Iris pigment epithelial cell (primary cell): ENCODE measurements around the gene ATXN3L.
"Not testable (repeated sequence)": the region's sequence is repeated elsewhere in the genome, so short reads cannot be mapped to it uniquely, and the experiment has no call there.

Source experiments
- DNase-seq: peaks from one replicate; pipeline ENCODE4 v3.0.0-alpha.2; 2011; ENCODE audit warnings: low read depth

The ATXN3L gene

DNA sequence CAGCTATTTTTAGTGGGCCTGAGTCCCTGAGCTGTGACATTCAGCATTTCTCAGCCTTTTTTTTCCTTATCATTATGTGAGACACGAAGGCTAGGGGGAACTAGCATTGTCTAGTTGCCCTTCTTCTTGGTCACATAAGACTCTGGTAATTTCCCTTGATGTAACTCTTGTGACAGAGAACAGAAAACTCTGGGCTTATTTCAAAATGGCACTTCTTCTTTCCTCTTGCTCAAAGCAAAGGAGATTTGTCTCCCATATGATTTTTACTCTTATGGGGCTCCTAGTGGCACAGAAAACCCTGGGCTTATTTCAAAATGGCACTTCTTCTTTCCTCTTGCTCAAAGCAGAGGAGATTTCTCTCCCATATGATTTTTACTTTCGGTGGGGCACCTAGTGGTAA lies 14.7 kb downstream of the ATXN3L start:
- no peak for DNase-seq

DNA sequence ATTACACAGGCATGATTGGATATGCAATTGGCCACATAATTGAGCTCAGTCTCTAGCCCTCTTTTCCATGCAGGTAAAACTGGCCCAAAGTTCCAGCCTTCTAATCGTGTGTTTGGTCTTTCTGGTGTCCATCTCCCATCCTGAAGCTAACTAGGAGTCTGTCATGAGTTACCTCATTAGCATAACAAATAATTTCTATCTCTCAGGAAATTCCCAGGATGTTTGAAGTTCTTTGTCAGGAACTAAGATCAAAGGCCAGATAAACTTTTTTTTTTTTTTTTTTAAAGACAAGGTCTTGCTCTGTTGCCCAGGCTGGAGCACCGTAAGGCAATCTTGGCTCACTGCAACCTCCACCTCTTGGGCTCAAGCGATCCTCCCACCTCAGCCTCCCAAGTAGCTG lies 15.8 kb downstream of the ATXN3L start:
- DNase-seq = no peak

DNA sequence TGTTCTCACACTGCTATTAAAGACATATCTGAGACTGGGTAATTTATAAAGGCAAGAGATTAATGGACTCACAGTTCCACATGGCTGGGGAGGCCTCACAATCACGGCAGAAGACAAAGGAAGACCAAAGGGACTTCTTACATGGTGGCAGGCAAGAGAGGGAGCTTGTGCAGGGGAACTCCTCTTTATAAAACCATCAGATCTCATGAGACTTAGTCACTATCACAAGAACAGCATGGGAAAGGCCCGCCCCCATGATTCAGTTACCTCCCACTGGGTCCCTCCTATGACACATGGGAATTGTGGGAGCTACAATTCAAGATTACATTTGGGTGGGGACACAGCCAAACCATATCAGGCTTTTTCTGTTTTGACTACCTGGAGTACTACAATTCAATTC lies 16.6 kb downstream of the ATXN3L start:
- not testable (repeated sequence) for DNase-seq

DNA sequence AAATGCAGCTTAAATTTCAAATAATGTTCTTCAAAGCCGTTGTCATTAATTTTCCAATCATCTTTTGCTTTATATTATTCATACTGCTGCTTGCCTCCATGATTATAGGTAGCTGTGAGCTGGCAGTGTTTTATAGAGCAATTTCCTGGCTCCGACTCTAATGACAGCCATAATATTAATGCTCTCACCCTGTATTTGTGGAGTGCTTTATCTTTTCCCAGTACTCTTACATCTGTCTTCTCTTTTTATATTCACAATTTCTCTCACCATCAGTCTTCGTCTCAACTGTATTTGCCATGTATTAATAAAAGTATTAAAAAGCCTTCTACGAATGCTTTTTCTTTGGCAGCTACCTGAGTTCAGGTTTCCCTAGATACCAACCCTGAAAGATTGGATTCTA lies 21.0 kb downstream of the ATXN3L start:
- no peak for DNase-seq

DNA sequence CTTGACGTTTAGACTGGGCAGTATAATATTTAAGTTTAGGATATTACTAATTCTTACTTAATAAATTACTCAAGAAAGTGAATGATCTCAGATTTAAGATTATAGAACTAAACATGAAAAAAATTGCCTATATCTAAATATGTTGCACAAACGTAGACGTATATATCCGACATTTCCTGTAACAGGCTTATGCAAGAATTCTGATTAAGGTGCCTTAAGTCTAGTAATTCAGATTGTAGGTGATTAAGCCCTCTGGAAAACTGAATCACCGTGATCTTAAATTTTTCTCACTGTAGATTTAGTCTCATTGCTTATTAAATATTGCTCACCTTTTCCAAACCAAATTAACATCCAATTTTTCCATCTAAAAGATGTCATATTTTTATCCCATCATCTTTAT lies 24.0 kb downstream of the ATXN3L start:
- DNase-seq = no peak

DNA sequence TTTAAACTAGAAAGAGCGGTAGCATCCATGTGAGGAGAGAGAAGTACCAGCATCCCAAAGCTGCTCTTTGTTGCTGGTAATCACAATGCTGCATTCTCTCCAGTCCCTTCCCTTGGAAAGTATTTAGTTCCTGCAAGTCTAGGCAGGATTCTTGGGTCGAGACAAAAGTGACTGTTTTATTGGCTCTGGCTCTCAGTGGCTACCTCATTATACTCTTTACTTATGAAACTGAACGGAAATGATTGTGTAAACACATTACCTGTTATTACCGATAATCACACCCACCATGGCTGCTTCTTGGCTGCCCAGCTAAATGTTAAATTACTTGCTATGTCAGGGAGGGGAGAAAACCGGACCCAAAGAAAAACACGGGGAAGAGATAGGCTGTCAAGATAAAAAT lies 26.2 kb downstream of the ATXN3L start:
- no peak for DNase-seq

DNA sequence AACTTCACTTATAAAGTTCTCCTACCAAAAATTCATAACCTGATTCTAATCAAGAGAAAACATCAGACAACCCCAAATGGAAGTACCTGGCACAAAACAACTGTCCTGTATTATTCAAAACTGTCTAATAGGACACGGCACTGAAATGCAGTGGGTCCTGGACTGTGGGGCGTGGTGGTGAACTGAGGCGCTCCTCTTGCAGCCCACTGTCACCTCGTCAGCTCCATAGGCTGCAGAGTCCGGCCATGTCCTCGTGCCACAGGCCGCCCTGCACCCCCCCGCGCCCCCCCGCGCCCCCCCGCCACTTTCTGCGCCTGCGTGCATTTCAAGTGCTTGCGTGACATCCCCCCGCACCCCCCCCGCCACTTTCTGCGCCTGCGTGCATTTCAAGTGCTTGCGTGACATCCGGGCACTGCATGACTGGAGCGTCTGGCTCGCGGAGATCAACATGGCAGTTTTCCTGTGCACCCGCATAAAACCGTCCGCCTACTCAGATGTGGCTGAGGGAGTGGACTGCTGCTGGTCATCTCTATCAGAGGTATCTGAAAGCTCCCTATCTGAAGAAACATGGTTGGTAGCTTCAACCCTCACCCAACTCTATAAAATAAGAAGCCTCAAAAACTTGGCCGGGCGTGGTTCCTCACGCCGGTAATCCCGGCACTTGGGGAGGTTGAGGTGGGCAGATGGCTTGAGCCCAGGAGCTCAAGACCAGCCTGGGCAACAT lies 28.8 kb downstream of the ATXN3L start:
- no peak for DNase-seq

DNA sequence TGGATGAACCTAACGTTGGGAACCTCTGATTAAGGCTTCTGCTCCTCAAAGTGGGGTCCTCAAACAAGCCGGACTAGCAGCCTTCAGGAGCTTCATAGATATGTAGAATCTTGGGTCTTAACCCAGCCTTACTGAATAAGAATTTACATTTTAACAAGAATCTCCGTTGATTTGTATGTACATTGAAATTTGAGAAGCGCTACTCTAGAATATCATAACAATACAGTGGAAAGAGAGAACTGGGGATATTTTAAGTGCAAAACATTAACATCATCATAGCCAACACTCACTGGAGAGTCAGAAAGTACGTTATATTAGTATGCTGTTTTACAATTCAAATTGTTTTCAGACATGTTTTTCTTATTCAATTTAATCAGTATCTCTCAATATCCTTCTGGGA lies 31.2 kb downstream of the ATXN3L start:
- DNase-seq = no peak

DNA sequence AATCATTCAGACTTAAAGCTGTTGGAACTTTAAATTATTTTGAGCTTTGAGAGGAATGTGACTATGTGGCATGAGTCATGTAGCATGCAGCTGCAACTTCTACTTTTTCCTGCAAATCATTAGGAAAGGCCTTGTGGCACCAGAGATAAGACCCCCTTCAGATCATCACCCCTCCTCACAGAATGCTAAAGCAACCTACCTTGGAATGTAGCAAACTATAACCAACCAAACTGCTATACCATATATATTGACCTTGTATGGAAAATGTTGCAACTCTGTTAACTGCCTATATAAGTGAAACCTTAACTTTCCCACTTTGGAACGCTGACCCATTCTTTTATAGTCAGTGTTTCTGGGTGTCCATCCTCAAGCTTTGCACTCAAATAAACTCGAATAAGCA lies 32.0 kb downstream of the ATXN3L start:
- peak; percentile 80 for DNase-seq

DNA sequence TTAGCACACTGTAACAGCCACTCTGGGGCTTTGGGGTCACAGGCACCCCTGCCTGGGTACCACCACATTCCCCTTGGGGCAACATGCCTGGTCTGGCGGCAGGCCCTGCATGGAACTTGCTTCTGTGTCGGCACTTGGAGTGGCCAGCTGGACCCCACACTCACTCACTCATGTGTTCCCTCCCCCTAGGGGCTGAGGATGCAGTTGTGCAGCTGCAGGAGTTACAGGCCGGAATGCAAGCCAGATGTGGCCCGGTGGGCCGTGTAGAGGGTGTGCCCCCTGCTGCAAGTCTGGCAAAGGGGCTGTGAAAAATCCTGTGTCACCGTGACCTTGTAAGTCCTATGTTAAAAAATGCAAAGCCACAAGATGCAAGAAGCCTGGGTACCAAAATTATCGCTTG lies 34.2 kb downstream of the ATXN3L start:
- DNase-seq = no peak

DNA sequence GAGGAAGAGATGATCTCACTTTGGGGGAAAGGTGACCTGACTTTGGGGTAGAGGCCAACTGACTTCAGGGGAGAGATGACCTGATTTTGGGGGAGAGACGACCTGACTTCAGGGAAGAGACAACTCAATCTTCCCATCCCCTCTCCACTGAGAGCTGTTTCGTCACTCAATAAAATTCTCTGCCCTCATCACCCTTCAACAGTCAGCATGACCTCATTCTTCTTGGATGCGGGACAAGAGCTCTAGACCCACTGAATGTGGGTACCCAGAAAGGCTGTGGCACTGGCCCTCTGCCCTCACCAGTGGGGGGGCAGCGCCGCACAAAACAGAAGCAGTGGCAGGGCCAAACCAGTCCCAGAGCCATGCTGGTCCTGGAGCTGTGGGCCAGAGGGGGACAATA lies 34.6 kb downstream of the ATXN3L start:
- no peak for DNase-seq

DNA sequence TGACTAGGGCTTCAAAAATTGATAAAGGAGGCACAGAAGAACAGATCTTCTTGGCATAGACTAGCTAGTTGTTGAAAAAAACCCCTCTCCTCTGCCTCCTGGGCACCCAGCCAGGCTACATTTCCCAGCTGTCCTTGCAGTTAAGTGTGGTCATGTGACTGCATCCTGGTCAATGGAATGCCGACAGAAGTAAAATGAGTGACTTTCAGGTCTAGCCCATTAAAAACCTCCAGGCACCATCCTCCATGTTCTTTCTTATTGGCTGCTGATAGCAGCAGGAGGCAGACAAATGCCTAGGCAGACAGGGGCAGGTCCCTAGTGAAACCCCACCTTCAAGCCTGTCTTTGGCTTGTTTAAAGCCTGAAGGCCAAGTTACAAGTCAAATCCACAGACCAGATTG lies 35.3 kb downstream of the ATXN3L start:
- DNase-seq = no peak

DNA sequence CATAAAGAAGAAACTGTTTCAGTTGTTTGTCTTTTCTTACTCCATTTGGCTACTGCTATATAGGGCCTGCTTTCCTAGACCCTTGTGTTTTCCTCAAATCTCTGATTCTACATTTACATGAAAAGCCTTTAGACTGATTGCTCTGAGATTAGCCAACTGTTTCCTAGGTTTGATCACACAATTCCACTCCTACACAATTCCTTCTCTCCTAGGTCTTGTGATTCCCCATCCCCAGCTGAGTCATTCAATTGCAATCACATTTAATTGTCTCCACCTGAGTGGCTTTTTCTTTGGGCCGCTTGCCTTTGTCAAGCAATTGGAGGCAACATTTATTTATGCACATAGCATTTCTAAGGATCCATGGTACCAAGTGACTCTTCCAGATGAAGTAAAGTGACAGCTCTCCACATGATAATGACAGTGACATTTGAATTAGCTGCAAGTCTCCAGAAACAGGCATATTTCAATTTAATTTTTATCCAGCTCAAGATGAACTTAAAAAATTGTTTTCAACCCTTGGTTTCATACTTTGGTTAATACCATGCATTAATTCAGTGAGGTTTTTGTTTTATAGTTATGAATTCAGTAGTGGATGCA lies 35.8 kb downstream of the ATXN3L start:
- DNase-seq = peak; percentile 67

DNA sequence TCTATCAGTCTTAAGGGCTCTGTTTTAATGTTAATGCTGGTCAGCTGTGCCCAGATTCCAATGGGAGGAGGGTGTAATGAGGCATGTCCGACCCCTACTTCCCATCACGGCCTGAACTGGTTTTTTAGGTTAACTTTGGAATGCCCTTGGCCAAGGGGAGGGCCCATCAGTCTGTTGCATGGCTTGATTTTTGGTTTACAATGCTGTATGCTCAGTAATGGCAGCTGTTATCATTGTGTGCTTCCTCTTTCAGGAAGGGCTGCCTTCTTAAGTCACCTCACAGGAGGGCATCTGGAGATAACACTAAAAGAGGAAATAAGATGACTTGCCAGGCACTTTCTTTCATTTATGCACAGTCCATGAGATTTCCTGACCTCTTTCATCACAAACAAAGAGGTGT lies 36.3 kb downstream of the ATXN3L start:
- no peak for DNase-seq

DNA sequence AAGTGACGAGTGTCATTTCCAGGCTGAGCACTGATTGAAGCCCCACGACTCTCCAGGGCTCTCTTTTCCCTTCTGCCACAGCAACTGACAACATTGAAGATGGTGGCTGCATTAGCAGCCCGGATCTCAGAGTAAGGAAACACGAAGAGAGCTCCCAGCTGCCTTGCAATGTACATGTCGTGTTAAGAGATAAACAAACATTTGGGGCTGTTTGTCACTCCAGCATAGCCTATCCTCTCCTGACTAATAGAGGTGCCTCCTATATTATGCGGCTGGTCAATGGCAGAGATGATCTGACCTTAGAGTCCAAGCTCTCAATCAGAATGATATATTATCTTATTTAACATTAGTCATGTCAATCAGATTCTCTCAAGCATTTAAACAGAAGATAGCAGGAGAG lies 38.6 kb downstream of the ATXN3L start:
- DNase-seq = no peak

DNA sequence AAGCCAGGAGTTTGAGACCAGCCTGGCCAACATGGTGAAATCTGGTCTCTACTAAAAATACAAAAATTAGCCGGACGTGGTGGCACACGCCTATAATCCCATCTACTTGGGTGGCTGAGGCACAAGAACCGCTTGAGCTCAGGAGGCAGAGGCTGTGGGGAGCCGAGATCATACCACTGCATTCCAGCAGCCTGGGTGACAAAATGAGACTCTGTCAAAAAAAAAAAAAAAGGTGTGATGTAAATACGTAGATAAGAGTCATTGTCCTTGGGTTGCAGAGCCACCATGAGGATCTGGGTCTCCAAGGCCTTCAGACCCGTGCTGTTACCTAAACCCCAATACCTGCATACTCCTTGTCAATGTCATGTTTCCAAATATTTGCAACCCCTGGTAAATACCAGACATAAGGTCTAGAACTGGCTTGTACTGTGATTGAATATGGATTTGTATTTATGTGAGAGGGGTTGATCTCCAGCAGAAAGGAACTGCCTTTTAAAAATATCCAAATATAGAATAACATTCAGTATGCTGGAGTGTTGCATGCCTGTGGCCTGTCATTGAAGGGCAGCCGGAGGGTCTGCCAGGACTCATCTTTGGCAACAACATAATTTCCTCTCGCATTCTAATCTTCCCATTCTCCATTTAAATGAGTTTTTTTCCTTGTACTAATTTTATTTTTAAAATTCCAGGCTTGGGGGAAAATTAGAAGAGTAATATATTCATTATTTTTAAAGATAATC lies 40.4 kb downstream of the ATXN3L start:
- no peak for DNase-seq

DNA sequence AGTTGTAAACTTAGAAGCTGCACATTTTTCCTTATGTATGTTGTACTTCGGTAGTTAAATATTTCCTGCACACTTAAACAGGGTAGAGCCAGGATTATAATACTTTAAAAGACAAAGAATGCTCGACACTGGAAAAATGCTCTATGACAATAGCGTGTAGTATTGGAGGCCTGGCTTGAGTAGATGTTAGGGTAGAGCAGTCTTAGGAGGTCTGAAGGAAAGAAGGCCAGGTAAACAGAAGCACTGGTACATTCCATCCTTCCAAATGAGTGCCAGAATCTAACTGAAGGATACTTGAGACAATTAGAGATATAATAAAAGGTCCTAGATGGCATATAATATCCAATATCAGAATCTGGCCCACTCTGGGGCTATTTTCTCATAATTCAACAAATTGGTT lies 42.3 kb downstream of the ATXN3L start:
- no peak for DNase-seq

DNA sequence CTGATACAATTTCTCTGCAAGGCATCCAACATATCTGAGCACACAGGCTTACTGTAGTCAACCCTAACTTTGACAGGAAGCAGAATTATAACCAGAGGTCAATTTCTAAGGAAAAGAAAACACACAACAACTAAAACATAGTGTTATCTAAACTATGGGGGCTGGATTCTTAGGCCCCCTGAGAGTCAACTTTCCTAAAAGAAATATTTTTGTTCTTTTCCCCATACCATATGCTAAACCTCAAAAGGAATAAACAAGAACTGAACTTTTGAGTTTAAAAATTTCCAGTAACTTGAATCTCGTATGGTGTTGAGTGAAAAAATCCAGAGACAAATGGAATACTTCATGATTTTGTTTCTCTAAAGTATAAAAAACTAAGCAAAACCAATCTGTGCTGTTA lies 42.9 kb downstream of the ATXN3L start:
- no peak for DNase-seq

DNA sequence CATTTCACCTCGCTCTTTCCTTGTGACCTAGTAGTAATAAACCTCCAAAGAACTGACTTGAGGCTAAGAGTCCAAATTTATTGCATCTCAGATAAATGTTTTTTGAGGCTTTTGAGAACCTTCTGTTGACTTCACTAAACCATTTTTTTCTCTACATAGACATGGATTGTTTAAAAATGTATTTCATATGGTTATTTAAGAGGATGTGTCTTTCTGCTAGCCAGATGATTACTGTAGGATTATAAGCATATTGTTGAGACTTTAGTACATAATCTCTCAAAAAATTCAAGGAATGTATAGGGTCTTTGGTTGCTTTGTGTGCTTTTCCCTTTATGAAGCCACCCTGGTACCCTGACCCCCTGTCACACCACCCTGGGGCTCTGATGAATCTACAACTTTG lies 44.8 kb downstream of the ATXN3L start:
- no peak for DNase-seq

DNA sequence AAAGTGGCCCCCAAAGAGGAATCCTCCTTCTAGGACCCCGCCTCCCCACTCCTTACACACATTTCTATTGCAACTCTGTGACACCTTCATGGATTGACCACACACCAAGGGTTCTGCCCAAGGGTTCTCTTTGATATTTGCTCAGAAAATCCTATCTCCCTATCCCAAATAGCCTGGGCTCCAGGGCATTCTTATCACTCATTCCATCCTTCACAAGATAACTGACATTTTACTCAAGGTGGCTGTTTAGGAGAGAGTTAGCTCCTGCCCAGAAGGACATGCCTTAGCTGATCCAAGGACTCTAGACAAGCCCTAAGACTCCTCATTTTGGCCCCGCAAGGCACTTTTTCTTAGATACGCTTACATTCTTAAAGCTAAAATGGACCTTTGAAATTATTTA lies 47.4 kb downstream of the ATXN3L start:
- DNase-seq = no peak

DNA sequence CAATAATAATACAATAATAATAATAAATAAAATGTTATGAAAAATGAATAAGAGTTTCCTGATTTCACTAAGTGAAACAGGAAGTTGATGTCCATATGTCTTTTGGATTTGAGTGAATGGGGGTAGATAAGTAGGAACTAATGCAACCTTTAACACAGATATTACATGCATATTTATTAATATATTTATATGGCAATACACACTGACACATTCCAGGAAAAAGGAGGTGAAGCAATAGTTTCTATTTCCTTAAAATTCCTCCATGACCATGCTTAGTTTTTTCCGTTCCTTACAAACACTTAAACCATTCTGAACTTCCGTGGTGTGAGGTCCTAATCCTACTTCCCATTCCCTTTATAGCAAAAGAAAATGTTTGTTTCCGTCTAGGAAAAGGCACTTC lies 48.3 kb downstream of the ATXN3L start:
- no peak for DNase-seq

DNA sequence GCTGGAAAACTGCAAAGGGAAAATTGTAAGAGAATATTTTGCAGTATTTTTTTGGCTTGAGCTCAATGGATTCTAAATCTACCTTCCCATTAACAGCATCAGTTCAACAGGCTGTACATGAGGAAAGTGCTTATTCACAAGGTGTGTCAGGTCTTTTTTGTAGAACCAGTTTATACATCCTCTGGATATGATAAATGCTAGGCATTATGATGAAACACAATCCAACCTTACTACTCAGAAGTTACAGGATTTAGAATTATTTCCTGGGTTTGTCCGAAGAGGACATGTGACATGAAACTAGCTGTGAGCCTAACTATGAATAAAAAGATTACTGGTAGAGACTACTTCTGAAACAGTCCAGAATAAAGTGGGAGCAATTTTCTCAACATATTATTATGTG lies 49.5 kb downstream of the ATXN3L start:
- peak; percentile 27 for DNase-seq

DNA sequence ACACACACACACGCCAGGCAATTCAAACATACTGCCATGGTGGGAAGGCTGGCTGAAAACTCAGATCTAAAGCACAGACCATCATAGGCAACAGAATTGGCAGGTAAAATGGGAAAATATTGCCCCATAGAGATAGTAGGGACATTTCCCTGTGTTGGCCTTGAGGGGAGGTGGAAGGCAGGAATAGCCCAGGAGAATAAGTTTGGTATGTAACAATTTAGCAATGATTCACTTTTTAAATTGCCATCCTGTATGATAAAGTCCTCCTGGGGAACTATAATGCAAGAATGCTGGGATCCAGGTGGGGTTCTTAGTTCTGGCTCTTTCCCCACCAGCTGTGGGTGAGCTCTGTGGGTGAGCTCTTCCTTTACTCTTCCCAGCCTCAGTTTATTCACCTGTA lies 51.0 kb downstream of the ATXN3L start:
- DNase-seq = no peak
